Astrocyte of the cerebellum (primary cell): ENCODE results near the gene FAM3A.

ENCODE experiments used
- DNase-seq: peaks from one replicate; pipeline ENCODE4 v3.0.0-alpha.2; 2011; ENCODE audit warnings: low read depth
- H3K4me3 ChIP-seq: 2 replicates; pipeline ENCODE4 v1.5.1; 2011; ENCODE audit warnings: mild to moderate bottlenecking, low read depth, low read length, moderate library complexity
- CTCF ChIP-seq: IDR thresholded peaks from 2 replicates; pipeline ENCODE4 v1.5.1; 2012; ENCODE audit warnings: low read length, low read depth, moderate library complexity, mild to moderate bottlenecking; ENCODE audit errors: missing control alignments
- in situ Hi-C: cut with HindIII; loops from 2 replicates; pipeline ENCODE4 v1.10.0; 2017; ENCODE audit warnings: low sequenced_read_pairs

The FAM3A gene

GRCh38 chrX:154464806-154465365, 51.1 kb downstream of the FAM3A start:
- no peak for TF ChIP-seq CTCF
- in situ Hi-C loops, result no loop called here
- H3K4me3 ChIP-seq, result no peak overlapping the region
- no peak for DNase-seq

GRCh38 chrX:154463611-154464220, 52.3 kb downstream of the FAM3A start:
- TF ChIP-seq CTCF, result no peak
- DNase-seq, result no peak
- no peak overlapping the region for H3K4me3 ChIP-seq
- in situ Hi-C loops, result no loop called here

GRCh38 chrX:154462396-154462795, 53.6 kb downstream of the FAM3A start:
- DNase-seq, result no peak
- no peak for TF ChIP-seq CTCF
- no peak overlapping the region for H3K4me3 ChIP-seq
- in situ Hi-C loops, result no loop called here

- in situ Hi-C loops, result no loop called here
- DNase-seq, result no peak
- peak; percentile 23 for TF ChIP-seq CTCF
- H3K4me3 ChIP-seq, result peak overlapping the region; percentile 69
Measured at GRCh38 chrX:154460326-154460725, 55.7 kb downstream of the FAM3A start.

GRCh38 chrX:154459832-154460231, 56.2 kb downstream of the FAM3A start:
- H3K4me3 ChIP-seq, result peak overlapping the region; percentile 69
- TF ChIP-seq CTCF, result no peak
- no peak for DNase-seq
- in situ Hi-C loops, result no loop called here

- no peak for DNase-seq
- TF ChIP-seq CTCF, result no peak
- H3K4me3 ChIP-seq, result peak overlapping the region; percentile 69
- in situ Hi-C loops, result no loop called here
Measured at GRCh38 chrX:154458954-154459778, 56.9 kb downstream of the FAM3A start.
